Measurements from ENCODE around the gene SMAD2. TPM values are rescaled to one million over a fixed set of nuclear protein-coding genes. Genes with fewer than 3 reads are reported as not detected.
"Not testable (repeated sequence)": the region's sequence is repeated elsewhere in the genome, so short reads cannot be mapped to it uniquely, and the experiment has no call there.

SMAD2 gene
- total RNA-seq, 1 experiment from 2014 or later = 124 TPM

- H3K36me3 ChIP-seq (ENCODE audit: insufficient read depth, low read length, poor library complexity, severe bottlenecking) = peaks cover 3% of the 10 kb centered on the region
- H3K4me3 ChIP-seq (ENCODE audit: low read depth, low read length, poor library complexity, severe bottlenecking) = no peak overlapping the region
- POLR2A ChIA-PET (ENCODE audit: low non-redundant PET) = no interaction called here
- no peaks in the 10 kb centered on the region for H3K4me1 ChIP-seq (ENCODE audit: insufficient read depth, low read length, poor library complexity, severe bottlenecking)
- CTCF ChIA-PET = no interaction called here
- no peak overlapping the region for H3K27ac ChIP-seq (ENCODE audit: low read depth, low read length, poor library complexity, severe bottlenecking)
- H3K9me3 ChIP-seq (ENCODE audit: low read depth, low read length, poor library complexity, severe bottlenecking) = no peaks in the 10 kb centered on the region
- TF ChIP-seq EZH2 (IDR thresholded peaks at IDR 0.05; ENCODE audit: borderline replicate concordance, low read depth, low read length, poor library complexity, severe bottlenecking) = no peak
- no peak for TF ChIP-seq CTCF (conservative IDR thresholded peaks at IDR 0.05; ENCODE audit: low read depth, low read length)
- intact Hi-C loops (cut with micrococcal nuclease; ENCODE audit: unreplicated experiment) = no loop called here
- no TSS peak for BruUV-seq (replicated peaks)
- H3K27me3 ChIP-seq (replicated peaks; ENCODE audit: insufficient read depth, low read depth, low read length, poor library complexity) = no peaks in the 10 kb centered on the region
- DNase-seq (ENCODE audit: low spot score) = no peak
Measured at GRCh38 chr18:47829831-47830230, 100.6 kb downstream of the SMAD2 start.

DNA sequence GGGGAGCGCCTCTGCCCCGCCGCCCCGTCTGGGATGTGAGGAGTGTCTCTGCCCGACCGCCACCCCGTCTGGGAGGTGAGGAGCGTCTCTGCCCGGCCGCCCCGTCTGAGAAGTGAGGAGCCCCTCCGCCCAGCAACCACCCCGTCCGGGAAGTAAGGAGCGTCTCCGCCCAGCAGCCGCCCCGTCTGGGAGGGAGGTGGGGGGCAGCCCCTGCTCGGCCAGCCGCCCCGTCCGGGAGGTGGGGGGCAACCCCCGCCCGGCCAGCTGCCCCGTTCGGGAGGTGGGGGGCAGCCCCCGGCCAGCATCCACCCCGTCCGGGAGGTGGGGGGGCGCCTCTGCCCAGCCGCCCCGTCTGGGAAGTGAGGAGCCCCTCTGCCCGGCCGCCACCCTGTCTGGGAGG is 102.4 kb downstream of the SMAD2 start:
- H3K4me3 ChIP-seq (ENCODE audit: low read depth, low read length, poor library complexity, severe bottlenecking); H3K36me3 ChIP-seq (ENCODE audit: insufficient read depth, low read length, poor library complexity, severe bottlenecking); H3K27ac ChIP-seq (ENCODE audit: low read depth, low read length, poor library complexity, severe bottlenecking); POLR2A ChIA-PET (ENCODE audit: low non-redundant PET); DNase-seq (ENCODE audit: low spot score); H3K9me3 ChIP-seq (ENCODE audit: low read depth, low read length, poor library complexity, severe bottlenecking); intact Hi-C loops (cut with micrococcal nuclease; ENCODE audit: unreplicated experiment); BruUV-seq (replicated peaks); H3K4me1 ChIP-seq (ENCODE audit: insufficient read depth, low read length, poor library complexity, severe bottlenecking); CTCF ChIA-PET; H3K27me3 ChIP-seq (replicated peaks; ENCODE audit: insufficient read depth, low read depth, low read length, poor library complexity): not testable (repeated sequence)

DNA sequence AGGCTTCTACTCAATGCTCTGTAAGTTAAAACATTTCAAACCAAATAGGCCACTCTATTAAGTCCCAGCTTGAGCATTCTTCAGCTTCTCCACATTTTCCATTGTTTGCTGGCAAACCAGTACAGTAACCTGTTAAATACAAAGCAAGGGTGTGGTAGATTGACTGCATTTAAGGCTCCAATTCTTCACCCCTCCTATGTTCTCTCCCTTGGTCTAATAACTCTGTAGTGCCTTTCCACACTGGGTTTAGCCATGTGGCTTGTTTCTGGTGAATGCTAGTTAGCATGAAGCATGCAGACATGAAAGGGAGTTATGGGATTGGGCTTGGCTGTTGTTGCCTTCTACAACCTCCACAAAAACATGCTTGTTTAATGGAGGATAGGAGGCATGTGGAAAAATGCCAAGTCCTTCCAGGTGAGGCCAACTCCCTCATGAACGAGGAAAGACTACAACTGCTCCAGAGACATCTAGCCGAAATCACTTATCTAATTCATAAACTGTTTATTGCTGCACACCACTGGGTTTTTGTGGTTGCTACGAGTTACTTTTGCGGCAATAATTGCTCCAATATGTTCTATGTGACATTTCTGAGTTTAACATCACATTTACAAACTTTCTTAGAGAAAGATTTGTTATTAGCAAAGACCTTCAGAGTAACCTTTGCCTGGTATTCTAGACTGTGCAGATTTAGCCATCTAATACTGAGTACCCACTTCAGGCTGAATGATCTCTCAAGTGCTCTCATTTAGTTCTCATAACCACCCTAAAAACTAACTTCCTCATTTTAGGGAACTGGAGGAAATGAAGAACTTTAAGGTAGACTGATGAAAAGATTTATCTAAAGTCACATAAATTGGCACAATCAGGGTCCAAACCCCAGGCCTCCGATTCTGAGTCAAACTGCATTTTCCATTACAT is 104.0 kb downstream of the SMAD2 start:
- ChIA-PET CTCF (no interaction called here), POLR2A (ENCODE audit: low non-redundant PET) (no interaction called here)
- Histone ChIP-seq H3K4me3 (ENCODE audit: low read depth, low read length, poor library complexity, severe bottlenecking) (no peak overlapping the region), H3K27ac (ENCODE audit: low read depth, low read length, poor library complexity, severe bottlenecking) (no peak overlapping the region), H3K36me3 (ENCODE audit: insufficient read depth, low read length, poor library complexity, severe bottlenecking) (peaks cover 3% of the 10 kb centered on the region), H3K27me3 (replicated peaks; ENCODE audit: insufficient read depth, low read depth, low read length, poor library complexity) (no peaks in the 10 kb centered on the region), H3K4me1 (ENCODE audit: insufficient read depth, low read length, poor library complexity, severe bottlenecking) (no peaks in the 10 kb centered on the region), H3K9me3 (ENCODE audit: low read depth, low read length, poor library complexity, severe bottlenecking) (no peaks in the 10 kb centered on the region)
- TF ChIP-seq EZH2 (IDR thresholded peaks at IDR 0.05; ENCODE audit: borderline replicate concordance, low read depth, low read length, poor library complexity, severe bottlenecking) = no peak
- TF ChIP-seq CTCF (conservative IDR thresholded peaks at IDR 0.05; ENCODE audit: low read depth, low read length) = no peak
- no TSS peak for BruUV-seq (replicated peaks)
- DNase-seq (ENCODE audit: low spot score) = no peak
- intact Hi-C loops (cut with micrococcal nuclease; ENCODE audit: unreplicated experiment) = no loop called here

DNA sequence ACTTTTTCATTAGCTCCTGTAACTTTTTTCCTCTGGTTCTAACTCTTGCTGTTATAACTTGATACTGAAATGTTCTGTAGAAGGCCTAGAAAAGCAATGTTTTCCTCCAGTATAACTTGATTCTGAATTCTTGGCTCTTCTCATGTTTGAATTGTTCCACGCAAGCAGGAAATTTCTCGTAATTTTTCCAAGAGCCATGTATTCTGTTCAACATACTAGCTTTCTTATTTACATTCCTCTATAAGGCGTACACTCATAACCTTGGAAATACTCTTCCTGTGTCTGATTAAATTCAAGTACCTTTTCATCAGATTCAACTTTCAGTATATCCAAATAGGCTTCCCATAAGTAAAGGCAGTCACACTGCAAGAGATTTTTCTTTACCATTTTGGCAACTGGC is 109.1 kb downstream of the SMAD2 start:
- Histone ChIP-seq H3K9me3 (ENCODE audit: low read depth, low read length, poor library complexity, severe bottlenecking) (no peaks in the 10 kb centered on the region), H3K4me3 (ENCODE audit: low read depth, low read length, poor library complexity, severe bottlenecking) (no peak overlapping the region), H3K4me1 (ENCODE audit: insufficient read depth, low read length, poor library complexity, severe bottlenecking) (no peaks in the 10 kb centered on the region), H3K27me3 (replicated peaks; ENCODE audit: insufficient read depth, low read depth, low read length, poor library complexity) (no peaks in the 10 kb centered on the region), H3K27ac (ENCODE audit: low read depth, low read length, poor library complexity, severe bottlenecking) (no peak overlapping the region), H3K36me3 (ENCODE audit: insufficient read depth, low read length, poor library complexity, severe bottlenecking) (no peaks in the 10 kb centered on the region)
- ChIA-PET POLR2A (ENCODE audit: low non-redundant PET) (no interaction called here), CTCF (no interaction called here)
- no peak for DNase-seq (ENCODE audit: low spot score)
- no TSS peak for BruUV-seq (replicated peaks)
- no peak for TF ChIP-seq CTCF (conservative IDR thresholded peaks at IDR 0.05; ENCODE audit: low read depth, low read length)
- no peak for TF ChIP-seq EZH2 (IDR thresholded peaks at IDR 0.05; ENCODE audit: borderline replicate concordance, low read depth, low read length, poor library complexity, severe bottlenecking)
- intact Hi-C loops (cut with micrococcal nuclease; ENCODE audit: unreplicated experiment) = no loop called here

All from A673 (cell line).